Brain microvascular endothelial cell (primary cell): Measurements from ENCODE around the gene ERC2.

Experiments used
- DNase-seq: peaks from one replicate; pipeline ENCODE4 v3.0.0-alpha.2; 2020
- H3K27ac ChIP-seq: fragments of 250-450 bp; sonication (Bioruptor Pico); 2 replicates; pipeline ENCODE4 v1.5.1; 2020; ENCODE audit warnings: mild to moderate bottlenecking, moderate library complexity
- H3K27me3 ChIP-seq: fragments of 250-450 bp; sonication (Bioruptor Pico); replicated peaks from 2 replicates; pipeline ENCODE4 v1.5.1; 2020; ENCODE audit warnings: mild to moderate bottlenecking
- H3K36me3 ChIP-seq: fragments of 250-450 bp; sonication (Bioruptor Pico); replicated peaks from 2 replicates; pipeline ENCODE4 v1.5.1; 2020; ENCODE audit warnings: mild to moderate bottlenecking
- H3K4me3 ChIP-seq: 2 replicates; pipeline ENCODE4 v1.5.1; 2011; ENCODE audit warnings: low read depth, mild to moderate bottlenecking, control low read depth, low read length, moderate library complexity
- CTCF ChIP-seq: IDR thresholded peaks from 2 replicates; pipeline ENCODE4 v1.5.1; 2011; ENCODE audit warnings: low read depth, mild to moderate bottlenecking, moderate library complexity, low read length, control low read depth, inconsistent platforms; ENCODE audit errors: missing control alignments
- in situ Hi-C: cut with HindIII; loops from 2 replicates; pipeline ENCODE4 v1.10.0; 2017; ENCODE audit warnings: low sequenced_read_pairs, low pct_ligation_motif_present

Gene ERC2

DNA sequence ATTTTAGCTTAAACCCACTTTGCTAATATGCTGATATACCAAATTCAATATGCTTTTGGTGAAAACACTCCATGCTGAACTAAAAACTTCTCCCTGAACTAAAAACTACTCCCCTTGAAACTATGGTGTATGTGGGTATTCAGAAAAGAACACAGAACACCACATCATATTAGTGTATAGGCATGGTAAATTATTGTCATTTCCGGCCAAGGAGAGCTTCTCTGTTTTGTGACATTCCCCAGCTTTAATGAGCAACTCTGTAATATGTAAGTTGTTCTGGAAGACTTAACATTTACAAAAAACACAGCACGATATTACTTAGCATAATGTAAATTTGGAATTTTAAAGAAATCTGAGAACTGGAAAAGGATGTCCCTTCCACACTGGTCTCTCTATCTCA, 711.3 kb downstream of the ERC2 start:
- TF ChIP-seq CTCF, result no peak
- no peak overlapping the region for H3K27ac ChIP-seq
- in situ Hi-C loops, result no loop called here
- no peaks in the 10 kb centered on the region for H3K27me3 ChIP-seq
- DNase-seq, result no peak
- no peak overlapping the region for H3K4me3 ChIP-seq
- H3K36me3 ChIP-seq, result no peaks in the 10 kb centered on the region

DNA sequence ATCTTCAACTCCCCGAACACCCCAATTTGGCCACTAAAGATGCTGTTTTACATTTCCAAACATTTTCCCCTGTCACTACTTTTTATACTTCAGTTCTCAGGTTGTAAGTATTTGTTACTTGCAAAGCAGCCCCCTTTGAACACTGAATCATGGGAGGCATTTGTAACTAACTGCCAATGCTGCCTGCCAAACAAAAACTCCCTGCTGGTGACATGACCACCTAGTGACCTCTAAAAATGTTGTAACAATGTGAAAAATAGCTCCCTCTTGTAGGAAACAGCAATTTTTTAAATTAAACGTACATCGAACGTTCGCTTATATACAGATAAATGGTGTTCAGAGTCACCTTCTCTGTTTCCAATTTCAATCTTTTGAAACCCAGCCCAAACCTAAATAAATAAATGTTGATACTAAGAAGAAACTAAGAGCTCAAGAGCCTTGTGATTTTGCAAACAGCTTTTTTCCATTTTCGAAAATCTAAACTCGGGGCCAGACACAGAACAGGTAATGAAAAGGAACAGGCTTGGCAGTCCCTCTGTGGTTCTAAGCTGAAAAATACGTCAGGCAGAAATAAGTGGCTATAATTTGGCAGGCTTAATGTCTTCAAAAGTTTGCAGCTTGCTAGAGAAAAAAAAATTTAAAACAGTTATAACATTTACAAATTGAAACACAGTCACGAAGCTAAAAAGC, 712.6 kb downstream of the ERC2 start:
- no peak overlapping the region for H3K4me3 ChIP-seq
- no peak for DNase-seq
- no peaks in the 10 kb centered on the region for H3K27me3 ChIP-seq
- no peak overlapping the region for H3K27ac ChIP-seq
- in situ Hi-C loops, result no loop called here
- TF ChIP-seq CTCF, result no peak
- no peaks in the 10 kb centered on the region for H3K36me3 ChIP-seq

- H3K4me3 ChIP-seq, result no peak overlapping the region
- no peak for DNase-seq
- no peaks in the 10 kb centered on the region for H3K27me3 ChIP-seq
- no peak for TF ChIP-seq CTCF
- in situ Hi-C loops, result no loop called here
- H3K36me3 ChIP-seq, result no peaks in the 10 kb centered on the region
- no peak overlapping the region for H3K27ac ChIP-seq
These were observed 715.4 kb downstream of the ERC2 start for GRCh38 chr3:55752911-55753310.

DNA sequence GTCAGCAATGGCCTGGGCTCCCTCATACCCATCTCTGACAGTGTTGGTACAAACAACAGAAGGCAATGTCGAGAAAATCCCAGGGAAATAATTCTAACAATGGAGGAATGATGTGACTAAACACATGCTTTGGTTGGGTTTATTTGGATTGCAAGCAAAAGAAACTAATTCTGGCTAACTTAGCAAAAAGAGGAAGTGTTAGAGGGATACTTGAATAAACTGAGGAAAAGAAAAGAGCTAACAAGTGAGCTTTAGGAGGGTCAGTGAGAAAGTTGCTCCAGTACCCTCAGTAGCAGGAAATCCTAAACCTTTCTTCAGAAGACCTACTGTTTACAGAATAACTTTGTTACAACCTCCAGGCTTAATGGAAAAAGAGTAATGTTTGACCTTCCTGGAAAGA, 716.5 kb downstream of the ERC2 start:
- DNase-seq, result no peak
- TF ChIP-seq CTCF, result no peak
- no peak overlapping the region for H3K4me3 ChIP-seq
- no peaks in the 10 kb centered on the region for H3K36me3 ChIP-seq
- no peaks in the 10 kb centered on the region for H3K27me3 ChIP-seq
- H3K27ac ChIP-seq, result no peak overlapping the region
- in situ Hi-C loops, result no loop called here

DNA sequence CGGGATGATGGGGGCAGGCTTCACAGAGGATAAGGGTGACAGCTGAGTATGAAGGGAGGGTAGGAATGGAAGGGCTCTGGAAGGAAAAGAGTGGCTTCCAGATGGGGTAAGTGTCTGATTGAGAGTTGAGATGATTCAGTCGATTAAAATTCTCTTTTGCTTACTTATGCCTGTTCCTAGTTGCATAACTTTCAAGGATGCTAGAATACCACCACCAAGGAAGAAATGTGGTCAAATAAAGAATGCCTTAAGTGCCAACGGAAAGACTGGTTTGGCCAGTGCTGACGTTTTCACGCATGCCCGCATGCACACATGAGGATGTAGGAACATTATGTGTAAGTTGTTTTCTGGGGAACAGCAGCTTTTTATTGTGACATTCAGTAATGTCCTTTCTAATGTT, 717.7 kb downstream of the ERC2 start:
- in situ Hi-C loops, result no loop called here
- no peaks in the 10 kb centered on the region for H3K27me3 ChIP-seq
- H3K4me3 ChIP-seq, result no peak overlapping the region
- no peaks in the 10 kb centered on the region for H3K36me3 ChIP-seq
- no peak overlapping the region for H3K27ac ChIP-seq
- TF ChIP-seq CTCF, result no peak
- DNase-seq, result peak; percentile 52

DNA sequence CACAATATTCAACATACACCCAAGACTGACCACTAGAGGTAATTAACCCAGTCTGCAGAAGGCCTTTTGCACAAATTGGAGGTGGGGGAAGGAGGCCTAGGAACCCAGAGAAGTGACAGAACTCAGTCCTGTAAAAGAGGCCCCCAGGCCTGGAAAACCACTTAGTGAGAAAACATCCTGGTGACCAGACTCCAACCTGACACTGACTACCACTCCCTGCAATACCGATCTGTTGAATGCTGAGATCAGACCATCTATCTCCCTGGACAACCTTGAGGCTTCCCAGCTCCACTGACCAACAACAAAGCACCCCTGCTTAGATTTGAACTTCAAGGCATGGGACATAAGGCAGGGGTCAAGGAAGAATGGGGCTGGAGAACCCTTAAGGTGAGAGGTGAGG, 719.2 kb downstream of the ERC2 start:
- Histone ChIP-seq H3K27me3 (no peaks in the 10 kb centered on the region), H3K27ac (no peak overlapping the region), H3K36me3 (no peaks in the 10 kb centered on the region), H3K4me3 (no peak overlapping the region)
- TF ChIP-seq CTCF, result no peak
- DNase-seq, result no peak
- in situ Hi-C loops, result no loop called here
